Activated CD4-positive, alpha-beta T cell treated with anti-CD3 and anti-CD28 coated beads for 4 hours (primary cell): ENCODE data around the gene PDZD8.

Source experiments
- DNase-seq, 2 donors: peaks; one replicate each; pipeline ENCODE4 v3.0.0-alpha.2; 2020

Gene PDZD8

DNA sequence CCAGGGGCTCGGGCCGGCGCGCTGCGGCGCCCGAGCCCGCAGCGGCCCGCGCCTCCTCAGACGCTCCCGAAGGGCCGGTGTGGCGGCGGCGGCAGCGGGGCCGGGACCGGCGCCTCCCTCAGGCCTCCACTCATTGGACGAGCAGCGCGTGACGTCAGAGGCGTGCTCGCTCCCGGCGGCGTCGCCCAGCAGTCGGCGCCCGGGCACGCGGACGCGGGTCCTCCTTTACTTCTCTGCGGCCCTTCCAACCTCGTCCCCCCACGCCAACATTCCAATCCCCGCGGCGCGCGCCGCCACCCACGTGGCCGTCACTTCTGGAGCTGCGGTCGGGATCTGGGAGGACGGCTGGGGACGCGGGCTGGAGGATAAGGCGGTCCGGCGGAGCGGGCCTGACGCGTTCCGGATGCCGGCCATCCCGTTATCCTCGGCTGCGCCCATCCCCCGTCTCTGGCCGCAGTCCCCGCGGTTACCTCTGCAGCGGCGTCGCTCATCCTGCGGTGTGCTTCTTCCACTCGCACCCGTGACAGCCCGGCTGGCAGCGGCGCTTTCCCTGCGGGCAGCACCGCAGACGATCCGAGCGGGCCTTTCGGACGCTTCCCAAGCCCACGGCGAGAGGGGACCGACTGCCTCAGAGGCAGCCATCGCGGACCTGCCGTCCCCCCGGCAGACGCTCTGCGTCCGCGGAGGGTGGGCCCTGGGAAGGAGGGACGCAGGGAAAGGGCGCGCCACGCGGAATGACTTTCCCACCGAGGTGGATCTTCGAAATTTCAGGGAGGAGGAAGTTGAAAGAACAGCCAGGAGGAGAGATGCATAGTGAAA is at the start of gene PDZD8:
PDZD8 (minus strand) TSS at position 81 of the 819 bp plus-strand sequence. CDS start 213 bp downstream, outside the sequence.
- DNase-seq: peak; percentile 88 to 91

DNA sequence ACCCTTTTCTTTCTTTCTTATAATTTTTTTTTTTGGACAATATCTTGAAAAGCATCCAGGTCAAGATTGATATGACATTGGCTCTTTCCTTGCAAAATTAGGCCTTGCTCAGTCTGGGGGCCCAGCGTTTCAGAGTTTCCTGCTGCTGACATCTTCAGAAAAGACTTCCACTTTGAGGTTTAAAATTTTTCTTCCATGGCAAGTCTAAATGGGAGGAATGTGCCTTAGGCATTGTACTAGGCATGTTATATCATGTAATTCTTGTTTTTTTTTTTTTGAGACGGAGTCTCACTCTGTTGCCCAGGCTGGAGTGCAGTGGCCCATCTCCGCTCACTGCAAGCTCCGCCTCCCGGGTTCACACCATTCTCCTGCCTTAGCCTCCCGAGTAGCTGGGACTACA is 48.9 kb upstream of the PDZD8 start:
- no peak for DNase-seq

- no peak for DNase-seq
Observed at GRCh38 chr10:117421985-117422384, 46.7 kb upstream of the PDZD8 start.

DNA sequence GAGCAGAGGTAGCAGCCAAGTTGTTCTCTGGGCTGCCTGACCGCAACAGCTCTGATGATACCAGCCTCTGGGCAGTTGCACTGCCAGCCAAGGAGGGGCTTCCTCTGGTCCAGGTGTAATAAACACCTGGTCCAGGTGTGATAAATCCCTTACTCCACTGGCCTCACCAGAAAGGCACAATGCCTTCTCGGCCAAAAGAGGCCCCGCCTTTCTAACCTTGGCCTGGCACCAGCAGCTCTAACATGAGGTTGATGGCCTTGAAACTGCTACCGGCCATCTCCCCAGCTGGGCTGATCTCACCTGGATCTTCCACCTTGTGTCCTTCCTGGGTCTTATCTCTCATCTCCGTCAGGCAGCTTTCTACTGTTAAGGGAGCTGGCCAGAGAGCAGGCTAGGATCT is 45.5 kb upstream of the PDZD8 start:
- DNase-seq: no peak

DNA sequence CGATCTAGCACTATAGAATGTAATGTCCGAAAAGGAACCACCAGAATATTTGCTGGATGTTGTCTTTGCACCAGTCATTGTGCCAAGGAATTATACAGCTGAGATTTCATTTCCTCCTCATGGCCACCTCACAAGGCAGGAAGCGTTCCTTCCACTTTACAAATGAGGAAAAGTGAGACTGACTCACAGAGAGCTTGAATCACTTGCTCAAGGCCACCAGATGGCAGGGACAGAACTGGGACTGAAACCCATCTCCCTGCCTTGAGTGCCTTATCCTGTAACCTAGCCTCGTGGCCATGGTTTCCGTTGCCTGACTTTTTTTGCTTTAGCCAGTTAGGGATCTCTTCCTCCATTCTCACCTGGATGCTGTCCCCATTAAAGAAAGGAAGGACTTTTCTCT is 44.7 kb upstream of the PDZD8 start:
- no peak for DNase-seq

GRCh38 chr10:117419159-117419558 is 43.9 kb upstream of the PDZD8 start:
- DNase-seq: no peak

GRCh38 chr10:117418121-117418520 is 42.9 kb upstream of the PDZD8 start:
- DNase-seq: no peak

DNA sequence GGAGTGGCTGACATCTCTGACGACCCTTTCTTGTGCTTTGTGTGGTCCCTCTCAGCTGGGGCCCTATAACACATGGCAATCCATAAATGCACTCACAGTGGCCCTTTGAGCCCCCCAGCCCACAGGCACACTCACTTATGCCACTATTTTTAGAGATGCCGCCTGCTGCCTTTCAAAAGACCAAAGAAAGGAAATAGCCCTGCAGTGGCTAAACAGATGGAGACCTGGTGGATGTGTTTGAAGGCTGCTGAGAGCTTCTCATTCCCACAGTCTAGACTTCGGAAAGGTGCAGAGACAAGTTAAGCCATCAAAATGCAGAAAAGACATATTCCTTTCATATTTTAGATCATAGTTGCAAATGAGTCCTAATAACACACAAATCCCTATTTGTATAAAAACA is 42.0 kb upstream of the PDZD8 start:
- DNase-seq: no peak

DNA sequence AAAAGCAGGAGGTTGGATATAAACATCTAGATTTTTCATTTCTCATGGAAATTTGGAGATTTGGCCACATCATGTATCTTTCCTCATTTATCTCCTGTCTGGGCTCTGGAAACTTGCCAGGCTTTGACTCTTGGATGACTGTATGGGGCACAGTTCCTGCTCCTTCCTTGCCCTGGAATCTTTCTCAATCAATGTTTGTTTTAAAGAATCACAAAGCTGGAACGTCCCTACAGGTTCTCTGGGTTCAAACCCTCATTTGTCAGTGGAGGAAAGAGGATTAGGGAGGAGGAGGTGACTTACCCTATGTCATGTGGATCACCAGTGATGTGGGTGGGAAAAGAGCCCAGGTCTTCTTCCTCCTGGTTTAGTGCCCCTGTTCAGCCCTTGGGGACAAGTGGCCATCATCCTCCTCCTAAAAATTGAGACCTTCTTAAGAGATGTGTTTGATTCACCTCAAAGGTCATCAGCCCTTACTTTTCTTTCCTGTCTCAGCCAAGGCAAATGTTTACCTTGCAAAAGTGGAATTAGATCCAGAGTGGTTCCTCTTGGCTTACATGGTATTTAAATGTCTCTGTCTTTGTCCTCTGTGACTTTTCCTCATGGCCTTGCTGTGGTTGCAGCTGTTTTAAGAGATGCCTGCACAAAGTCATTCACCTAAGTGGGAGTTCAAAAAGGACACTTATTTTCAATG is 38.8 kb upstream of the PDZD8 start:
- DNase-seq: no peak

DNA sequence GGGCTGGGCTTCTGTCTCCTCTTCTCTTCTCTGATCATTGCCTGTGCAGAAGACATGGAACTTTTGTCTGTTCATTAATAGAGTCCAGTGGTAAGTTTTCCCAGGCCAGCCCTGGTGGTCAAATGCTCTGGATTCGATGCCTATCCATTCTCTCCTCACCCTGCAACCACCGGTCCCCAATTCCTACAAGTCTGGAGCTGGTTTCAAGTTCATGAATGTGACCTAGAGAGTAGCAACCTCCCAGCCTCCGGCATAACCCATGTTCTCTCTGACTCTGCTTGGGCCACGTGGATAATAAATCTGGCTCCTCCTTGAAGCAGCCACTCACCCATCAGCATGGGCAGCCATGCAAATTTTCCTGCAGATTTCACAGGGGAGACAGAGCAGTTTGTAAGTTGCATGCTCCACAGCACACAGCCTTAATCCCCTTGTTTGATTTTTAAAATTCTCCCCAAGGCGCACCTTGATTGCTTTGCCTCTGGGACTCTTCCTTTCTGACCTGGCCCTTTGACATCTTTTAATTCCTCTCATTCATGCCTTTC is 37.3 kb upstream of the PDZD8 start:
- DNase-seq: no peak

GRCh38 chr10:117411479-117412399 is 36.5 kb upstream of the PDZD8 start:
- DNase-seq: no peak

DNA sequence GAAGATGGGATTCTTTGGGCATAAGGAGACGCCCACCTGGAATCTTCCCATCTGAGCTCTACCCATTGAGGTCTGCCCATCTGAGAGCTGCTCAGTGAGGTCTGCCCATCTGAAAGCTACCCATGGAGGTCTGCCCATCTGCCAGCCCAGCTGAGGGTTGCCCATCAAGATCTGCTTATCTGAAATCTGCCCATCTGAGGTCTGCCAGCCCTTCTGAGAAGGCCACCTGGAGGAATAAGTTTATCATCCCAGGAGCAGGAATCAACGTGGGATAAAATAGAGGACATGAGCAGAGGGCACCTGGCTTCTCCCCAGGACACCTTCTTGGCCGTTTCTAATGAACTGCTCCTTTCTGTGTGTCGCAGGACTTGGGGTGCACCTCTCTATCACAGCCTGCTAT is 35.3 kb upstream of the PDZD8 start:
- DNase-seq: no peak

DNA sequence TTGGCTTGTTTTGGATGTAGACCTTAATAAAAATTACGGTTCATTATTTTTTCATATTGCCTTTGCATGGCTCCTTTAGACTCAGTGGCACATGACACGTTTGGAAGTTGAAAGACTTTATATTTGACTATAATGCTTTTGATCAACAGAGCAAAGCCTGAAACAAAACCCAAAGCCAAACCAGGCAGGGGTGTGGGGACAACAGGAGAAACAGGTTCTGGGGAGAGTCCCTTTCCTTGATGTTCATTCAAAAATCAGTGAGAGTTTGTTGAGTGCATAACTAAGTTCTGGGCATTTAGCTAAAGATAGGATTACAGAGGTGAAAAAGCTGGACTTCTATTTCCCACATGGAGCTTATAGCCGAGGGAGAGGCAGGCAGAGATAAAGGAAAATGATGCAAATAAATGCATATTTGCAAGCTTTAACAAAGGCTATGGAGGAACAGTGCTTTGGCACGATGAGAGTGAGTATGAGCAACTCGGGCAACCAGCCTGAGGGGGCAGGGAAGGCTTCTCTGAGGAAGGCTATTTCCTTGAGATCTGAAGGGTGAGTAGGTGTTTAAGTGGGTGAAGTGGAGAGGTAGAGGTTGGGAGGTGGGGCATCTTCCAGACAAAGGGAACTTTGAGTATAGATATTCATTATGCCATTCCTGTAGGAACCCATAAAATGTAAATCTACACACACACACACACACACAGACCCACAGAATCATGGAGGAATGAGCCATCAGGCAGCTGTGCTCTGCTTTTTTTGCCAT is 34.5 kb upstream of the PDZD8 start:
- no peak for DNase-seq

GRCh38 chr10:117408436-117409384 is 33.5 kb upstream of the PDZD8 start:
- DNase-seq: no peak

DNA sequence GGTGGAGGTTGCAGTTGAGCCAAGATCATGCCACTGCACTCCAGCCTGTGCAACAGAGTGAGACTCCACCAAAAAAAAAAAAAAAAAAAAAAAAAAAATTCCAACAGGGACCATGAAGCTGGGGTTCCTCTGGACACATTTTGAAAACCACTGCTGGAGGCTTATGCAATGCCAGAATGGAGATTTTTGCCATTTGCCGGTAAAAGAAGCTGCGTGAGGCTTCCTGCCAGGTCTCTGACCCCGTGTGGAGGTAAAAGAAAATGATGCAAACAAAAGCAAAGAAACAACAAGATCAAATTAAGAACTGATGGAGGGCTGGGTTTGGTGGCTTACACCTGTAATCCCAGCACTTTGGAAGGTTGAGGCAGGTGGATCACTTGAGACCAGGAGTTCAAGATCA is 30.5 kb upstream of the PDZD8 start:
- DNase-seq: no peak

- DNase-seq: no peak
Observed at GRCh38 chr10:117400329-117400728, 25.1 kb upstream of the PDZD8 start.

- no peak for DNase-seq
Observed at GRCh38 chr10:117399341-117400196, 24.3 kb upstream of the PDZD8 start.

DNA sequence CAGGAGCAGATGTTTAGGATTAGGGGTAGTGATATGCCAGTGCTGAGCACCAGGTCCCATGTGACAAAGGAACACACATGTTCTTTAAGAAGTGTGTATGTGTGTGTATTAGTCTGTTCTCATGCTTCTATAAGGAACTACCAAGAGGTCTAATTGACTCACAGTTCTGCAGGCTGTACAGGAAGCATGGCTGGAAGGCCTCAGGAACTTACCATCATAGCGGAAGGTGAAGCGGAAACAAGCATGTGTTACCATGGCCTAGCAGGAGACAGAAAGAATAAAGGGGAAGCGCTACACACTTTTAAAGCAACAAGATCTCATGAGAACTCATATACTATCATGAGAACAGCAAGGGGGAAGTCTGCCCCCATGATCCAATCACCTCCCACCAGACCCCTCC is 22.8 kb upstream of the PDZD8 start:
- no peak for DNase-seq

DNA sequence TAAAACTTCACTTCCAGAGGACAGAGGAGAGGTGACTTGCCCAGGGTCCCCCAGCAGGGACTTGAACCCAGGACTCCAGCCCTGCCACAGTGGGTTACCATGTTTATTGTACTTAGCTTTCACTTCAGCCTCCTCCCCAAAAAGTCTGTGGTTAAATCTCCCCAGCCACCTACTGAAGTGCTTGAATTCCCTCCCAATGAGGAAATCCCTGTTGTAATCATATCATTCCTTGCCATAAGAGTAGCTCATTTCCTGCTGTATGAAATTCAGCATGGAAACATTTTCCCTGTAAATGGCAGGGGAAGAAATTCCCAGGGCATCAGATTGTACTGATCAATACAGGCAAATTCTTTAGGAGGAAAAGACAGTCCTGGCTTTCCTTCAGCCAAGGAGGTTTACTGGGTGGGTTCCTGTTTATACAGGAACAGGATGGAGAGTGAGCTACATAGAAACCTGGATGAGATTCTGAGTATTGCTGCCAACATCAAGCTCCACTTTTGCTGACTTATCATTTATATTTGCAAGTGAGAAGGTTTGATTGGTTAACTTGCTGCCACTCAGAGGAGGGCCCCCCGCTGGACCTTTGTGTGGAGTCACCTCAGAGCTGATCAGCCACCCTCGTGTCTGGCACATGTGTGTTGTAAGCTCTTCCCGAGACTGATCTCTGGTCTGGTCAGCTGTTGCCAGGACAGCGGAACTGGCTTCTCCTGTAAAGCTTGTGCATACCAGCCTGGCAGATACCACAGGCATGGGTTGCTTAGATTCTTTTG is 16.4 kb upstream of the PDZD8 start:
- no peak for DNase-seq
